Adrenal gland (tissue), 19 donors: ENCODE measurements around the gene AJM1. TPM values are rescaled to one million over a fixed set of nuclear protein-coding genes. Genes with fewer than 3 reads are reported as not detected.
"Not testable (repeated sequence)": the region's sequence is repeated elsewhere in the genome, so short reads cannot be mapped to it uniquely, and the experiment has no call there.

Experiments
- DNase-seq, 7 donors: peaks; one replicate each; pipeline ENCODE4 v3.0.0-alpha.2; 2019 to 2020
- H3K27ac ChIP-seq, 5 donors: fragments of 200-600 bp; sonication (generic) in 4 of 5; 1 replicate in 3 of 5; 2 replicates in 2 of 5; pipeline versions ENCODE4 v1.5.1 to v1.8.0; 2016 to 2020; ENCODE audit warnings: mild to moderate bottlenecking in 1 of 5
- H3K27me3 ChIP-seq: fragments of 200-600 bp; 2 replicates; pipeline ENCODE4 v1.8.0; 2021
- H3K36me3 ChIP-seq, 2 donors: fragments of 200-600 bp; replicated peaks in 1 of 2; 1 replicate in 1 of 2; 2 replicates in 1 of 2; pipeline versions ENCODE4 v1.5.1 to v1.8.0; 2018 to 2022
- H3K4me1 ChIP-seq, 2 donors: fragments of 200-600 bp; replicated peaks in 1 of 2; 1 replicate in 1 of 2; 2 replicates in 1 of 2; pipeline versions ENCODE4 v1.5.1 to v1.8.0; 2018 to 2021
- H3K4me3 ChIP-seq, 4 donors: fragments of 200-600 bp; sonication (generic) in 3 of 4; one replicate each; pipeline ENCODE4 v1.5.1; 2016 to 2018
- H3K9me3 ChIP-seq, 3 donors: fragments of 200-600 bp; sonication (generic) in 1 of 3; replicated peaks in 1 of 3; 1 replicate in 2 of 3; 2 replicates in 1 of 3; pipeline versions ENCODE4 v1.5.1 to v1.8.0; 2016 to 2021
- CTCF ChIP-seq, 6 experiments: fragments of 450-650 bp in 4 of 6; fragments of 200-600 bp in 2 of 6; sonication (generic) in 1 of 6; IDR thresholded peaks; 1 replicate in 5 of 6; 2 replicates in 1 of 6; pipeline versions ENCODE4 v1.5.1 to v1.8.0; 2016 to 2021; ENCODE audit warnings: antibody characterized with exemption in 6 of 6, mild to moderate bottlenecking in 2 of 6, moderate library complexity in 1 of 6
- POLR2A ChIP-seq, 2 donors: fragments of 450-650 bp; IDR thresholded peaks; one replicate each; pipeline ENCODE4 v1.6.1; 2017; ENCODE audit warnings: antibody characterized with exemption in 2 of 2, mild to moderate bottlenecking in 2 of 2, moderate library complexity in 1 of 2
- WGBS, 4 donors: extraction: QIAGEN DNeasy Blood & Tissue Kit in 2 of 4; methylation state at CpG; one replicate each; pipeline versions ENCODE4 v1.1.5 to v1.1.7; 2013 to 2017; 5-methylcytosine and 5-hydroxymethylcytosine counted together
- intact Hi-C, 2 donors: fragments of 100-400 bp; cut with DNase I; formaldehyde crosslinking; loops; one replicate each; pipeline versions ENCODE4 v1.14.1 to v1.15.0; 2022 to 2023
- long read RNA-seq, 10 donors: library from polyadenylated mRNA in 3 of 10; unstranded in 2 of 10; stranded (forward) in 1 of 10; transcript quantifications; one replicate each; pipeline ENCODE4 v2.0.0 and lab custom pipeline, GENCODE V29; 2021 to 2026
- polyA plus RNA-seq, 3 donors: library from polyadenylated mRNA; stranded (reverse); fragments of 200-250 nt in 2 of 3; fragments of 350-450 nt in 1 of 3; fragmentation: Illumina TruSeq in 1 of 3; extraction: RNeasy Lipid Tissue Mini Kit (QIAGEN cat#74804) in 1 of 3; gene quantifications; one replicate each; pipeline ENCODE4 v1.2.3, GENCODE V29; 2013 to 2014
- total RNA-seq, 9 donors: library from RNA; depleted of rRNA in 4 of 9; stranded (reverse); fragments of >200 nt in 4 of 9; fragments of 120-200 nt in 1 of 9; fragmentation: NEBNext Ultra II Directional in 1 of 9; extraction: Animal tissue kit (Norgen Biotek cat#: 25700) in 1 of 9; gene quantifications; one replicate each; pipeline versions ENCODE4 v1.1.0 to v1.2.4, GENCODE V29; 2013 to 2023
- donor health status: healthy with polysubstance abuse.
- donor health status: Bipolar disorder and iron deficiency.
- donor health status: DM: yes; HTN: yes; CAD: no.
- donor health status: DM: no; HTN: no; CAD: no.
- donor health status: DM: no; HTN: no; CAD: no.
- donor health status: DM: yes; HTN: yes; CAD: no.

Gene AJM1
- total RNA-seq, result 1 to 10 TPM in 8 of 9 donors, under 1 TPM in 1; 0.42 to 7.1 (median 3.4) TPM
- 10 to 100 TPM in 1 of 3 donors, 1 to 10 TPM in 1, under 1 TPM in 1; 0.33 to 13.7 (median 3.2) TPM for polyA plus RNA-seq
- long read RNA-seq, donor 1, full-length matches to known transcripts, result 2 of 2 reads
- long read RNA-seq, donor 1, partial matches to known transcripts, result 0 of 2 reads
- long read RNA-seq, donor 1, other reads (novel, unspliced or antisense), result 0 of 2 reads
- long read RNA-seq, donor 2, full-length matches to known transcripts, result 1 of 1 reads
- long read RNA-seq, donor 2, partial matches to known transcripts, result 0 of 1 reads
- long read RNA-seq, donor 2, other reads (novel, unspliced or antisense), result 0 of 1 reads
- long read RNA-seq, donor 3, result 0 reads
- long read RNA-seq, donor 4, full-length matches to known transcripts, result 1 of 1 reads
- long read RNA-seq, donor 4, partial matches to known transcripts, result 0 of 1 reads
- long read RNA-seq, donor 4, other reads (novel, unspliced or antisense), result 0 of 1 reads
- long read RNA-seq, donor 5, full-length matches to known transcripts, result 3 of 5 reads
- long read RNA-seq, donor 5, partial matches to known transcripts, result 0 of 5 reads
- long read RNA-seq, donor 5, other reads (novel, unspliced or antisense), result 2 of 5 reads
- long read RNA-seq, donor 6, full-length matches to known transcripts, result 1 of 1 reads
- long read RNA-seq, donor 6, partial matches to known transcripts, result 0 of 1 reads
- long read RNA-seq, donor 6, other reads (novel, unspliced or antisense), result 0 of 1 reads
- long read RNA-seq, donor 7, full-length matches to known transcripts, result 5 of 5 reads
- long read RNA-seq, donor 7, partial matches to known transcripts, result 0 of 5 reads
- long read RNA-seq, donor 7, other reads (novel, unspliced or antisense), result 0 of 5 reads
- long read RNA-seq, donor 8, full-length matches to known transcripts, result 4 of 4 reads
- long read RNA-seq, donor 8, partial matches to known transcripts, result 0 of 4 reads
- long read RNA-seq, donor 8, other reads (novel, unspliced or antisense), result 0 of 4 reads
- long read RNA-seq, donor 9, full-length matches to known transcripts, result 1 of 1 reads
- long read RNA-seq, donor 9, partial matches to known transcripts, result 0 of 1 reads
- long read RNA-seq, donor 9, other reads (novel, unspliced or antisense), result 0 of 1 reads
- long read RNA-seq, donor 10, full-length matches to known transcripts, result 3 of 3 reads
- long read RNA-seq, donor 10, partial matches to known transcripts, result 0 of 3 reads
- long read RNA-seq, donor 10, other reads (novel, unspliced or antisense), result 0 of 3 reads

- 0% methylated on average over 4 to 25 of the region's 27 CpGs for WGBS, 4 donors
- Histone ChIP-seq H3K4me1 (peaks cover 17 to 35% of the 10 kb centered on the region in 2 donors), H3K36me3 (peaks cover 0 to 14% of the 10 kb centered on the region in 2 donors), H3K27ac (peak within 1 kb of the TSS in 4 of 5 donors; percentile 7 to 88 (median 62)), H3K4me3 (peak within 1 kb of the TSS in 1 of 4 donors; percentile 55)
- H3K9me3 ChIP-seq, H3K27me3 ChIP-seq: not testable (repeated sequence)
- intact Hi-C loops, result loop anchor here (10.0 kb wide), 2 partner anchors 48 to 102 kb away; partner anchors contain the start of genes C8G (in 1 of the 2), CCDC183 (in 1 of the 2), FBXW5 (in 1 of the 2) and TMEM141 (in 1 of the 2)
- DNase-seq, result peak; percentile 75 to 89 (median 81)
- peak; percentile 73 to 93 (median 86) for TF ChIP-seq CTCF (IDR thresholded peaks at IDR 0.05)
These were observed at the start of gene AJM1 for GRCh38 chr9:136842380-136842948. AJM1 (plus strand) TSS chr9:136842478; CDS start chr9:136844415, 1,937 bp downstream.

GRCh38 chr9:136793086-136793946 is 49.0 kb upstream of the AJM1 start:
- 86 to 90% (median 88%) methylated on average over 13 to 17 of the region's 17 CpGs for WGBS, 4 donors
- peaks cover 5 to 23% of the 10 kb centered on the region in 2 donors for H3K4me1 ChIP-seq
- H3K9me3 ChIP-seq, result no peaks in the 10 kb centered on the region
- DNase-seq, result no peak
- H3K27ac ChIP-seq, result no peak overlapping the region
- no peaks in the 10 kb centered on the region for H3K27me3 ChIP-seq
- intact Hi-C loops, result loop anchor here in 1 of 2 donors (10.0 kb wide), 1 partner anchor 51 kb away; the partner anchor contains the start of genes AJM1 and PHPT1
- H3K4me3 ChIP-seq, result no peak overlapping the region
- H3K36me3 ChIP-seq, result peaks cover 0 to 5% of the 10 kb centered on the region in 2 donors
- TF ChIP-seq CTCF (IDR thresholded peaks at IDR 0.05), result no peak
- TF ChIP-seq POLR2A (IDR thresholded peaks at IDR 0.05), result no peak

GRCh38 chr9:136794281-136794999 is 47.8 kb upstream of the AJM1 start:
- H3K4me3 ChIP-seq, result no peak overlapping the region
- intact Hi-C loops, result loop anchor here in 1 of 2 donors (10.0 kb wide), 1 partner anchor 50 kb away; the partner anchor contains the start of genes AJM1 and PHPT1
- peaks cover 7% of the 10 kb centered on the region for H3K27me3 ChIP-seq
- no peak overlapping the region for H3K27ac ChIP-seq
- H3K36me3 ChIP-seq, result peaks cover 0 to 5% of the 10 kb centered on the region in 2 donors
- TF ChIP-seq POLR2A (IDR thresholded peaks at IDR 0.05), result no peak
- no peak for TF ChIP-seq CTCF (IDR thresholded peaks at IDR 0.05)
- no peaks in the 10 kb centered on the region for H3K9me3 ChIP-seq
- no peak for DNase-seq
- 86 to 94% (median 91%) methylated on average over 12 to 14 of the region's 14 CpGs for WGBS, 4 donors
- H3K4me1 ChIP-seq, result peaks cover 5 to 28% of the 10 kb centered on the region in 2 donors
